ENCODE measurements around the gene GLIPR1L1. TPM values are rescaled to one million over a fixed set of nuclear protein-coding genes. Genes with fewer than 3 reads are reported as not detected.

The GLIPR1L1 gene
- total and polyA plus RNA-seq, 2 of the 8 experiments (the other 6 are each of a cell fraction or from before 2014, with no cell fraction given), result 1.2 to 1.7 TPM

- TF ChIP-seq YY1 (IDR thresholded peaks at IDR 0.05; ENCODE audit: low read depth, low read length) (peak; percentile 21; the same call in 1 of the 2 replicates), PHF8 (conservative IDR thresholded peaks at IDR 0.05; ENCODE audit: low read depth, low read length) (no peak), KDM1A (IDR thresholded peaks at IDR 0.05; ENCODE audit: borderline replicate concordance, low read length) (0 out of 2 replicates have a peak, but pooled peaks have one; percentile 58), HDAC6 (IDR thresholded peaks at IDR 0.05; ENCODE audit: low read depth, low read length) (no peak), SIX5 (IDR thresholded peaks at IDR 0.05; ENCODE audit: low read depth, low read length) (no peak), RFX5 (IDR thresholded peaks at IDR 0.05; ENCODE audit: borderline replicate concordance, low read depth, low read length) (no peak), KDM5A (IDR thresholded peaks at IDR 0.05; ENCODE audit: low read length) (no peak), RNF2 (IDR thresholded peaks at IDR 0.05; ENCODE audit: borderline replicate concordance, low read depth, low read length, missing control alignments, poor library complexity, severe bottlenecking) (no peak), SP4 (IDR thresholded peaks at IDR 0.05; ENCODE audit: low read length) (peak; percentile 69; the same call in 1 of the 2 replicates), RAD21 (IDR thresholded peaks at IDR 0.05 in 1 of 2, conservative IDR thresholded peaks at IDR 0.05 in 1 of 2; ENCODE audit: low read depth in 2 of 2, low read length in 2 of 2) (peak; percentile 81 to 82), TCF12 (IDR thresholded peaks at IDR 0.05; ENCODE audit: low read depth, low read length) (peak; percentile 77; the same call in 1 of the 2 replicates), EP300 (IDR thresholded peaks at IDR 0.05; ENCODE audit: borderline replicate concordance in 1 of 2, low read depth in 2 of 2, low read length in 2 of 2) (peak in 1 of 2 experiments; percentile 65; a peak in 1 of 3 replicates), TBP (IDR thresholded peaks at IDR 0.05; ENCODE audit: low read depth, low read length) (no peak), RXRA (IDR thresholded peaks at IDR 0.05; ENCODE audit: insufficient read depth, low read depth, low read length) (no peak), JUND (IDR thresholded peaks at IDR 0.05; ENCODE audit: low read length) (no peak), EGR1 (IDR thresholded peaks at IDR 0.05; ENCODE audit: borderline replicate concordance, low read depth, low read length) (peak; percentile 98), NANOG (IDR thresholded peaks at IDR 0.05; ENCODE audit: insufficient read depth, low read depth, low read length, poor library complexity, severe bottlenecking) (peak; percentile 43), ZNF274 (IDR thresholded peaks at IDR 0.05; ENCODE audit: borderline replicate concordance, extremely low read depth, low read length) (no peak), RBBP5 (IDR thresholded peaks at IDR 0.05; ENCODE audit: borderline replicate concordance, low read depth, low read length) (no peak), JUN (IDR thresholded peaks at IDR 0.05; ENCODE audit: low read depth, low read length) (no peak), SRF (IDR thresholded peaks at IDR 0.05; ENCODE audit: low read depth, low read length) (no peak), POLR2AphosphoS5 (IDR thresholded peaks at IDR 0.05; ENCODE audit: low read depth, low read length) (no peak), SP1 (IDR thresholded peaks at IDR 0.05; ENCODE audit: low read depth, low read length) (no peak)
These were observed at the start of gene GLIPR1L1 (continued) for GRCh38 chr12:75334384-75335030.
